ENCODE measurements around the gene MIGA2.
"Not testable (repeated sequence)": the region's sequence is repeated elsewhere in the genome, so short reads cannot be mapped to it uniquely, and the experiment has no call there.

Gene MIGA2

GRCh38 chr9:128999581-129000206 is 36.7 kb upstream of the MIGA2 start:
- DNase-seq = no peak
- 95% methylated on average over 10 of the region's 13 CpGs for WGBS (ENCODE audit: insufficient coverage)
- Histone ChIP-seq H3K4me1 (ENCODE audit: control extremely low read depth in 1 of 4, control insufficient read depth in 4 of 4, insufficient read depth in 4 of 4, low read length in 3 of 4) (no peaks in the 10 kb centered on the region), H3K4me3 (ENCODE audit: control insufficient read depth in 1 of 7, extremely low read depth in 1 of 7, insufficient read depth in 4 of 7, low read depth in 2 of 7, low read length in 6 of 7) (no peak overlapping the region), H3K27ac (ENCODE audit: insufficient read depth in 1 of 2, low read depth in 1 of 2, low read length in 2 of 2, poor library complexity in 1 of 2, severe bottlenecking in 2 of 2) (no peak overlapping the region), H3K27me3 (replicated peaks in 2 of 5; ENCODE audit: control insufficient read depth in 4 of 5, insufficient read depth in 5 of 5, low read length in 4 of 5) (no peaks in the 10 kb centered on the region), H3K36me3 (ENCODE audit: control insufficient read depth in 4 of 4, insufficient read depth in 4 of 4, low read length in 3 of 4) (peaks cover 43 to 84% (median 66%) of the 10 kb centered on the region in 4 experiments), H3K9me3 (ENCODE audit: control extremely low read depth in 1 of 5, control insufficient read depth in 4 of 5, insufficient read depth in 2 of 5, low read depth in 1 of 5, low read length in 4 of 5) (no peaks in the 10 kb centered on the region)
- POLR2A ChIA-PET = interaction anchor here (0.6 kb wide), 1 partner anchor 138 kb away, joined by 4 read pairs; no protein-coding TSS in a partner anchor
- CTCF ChIA-PET = interaction anchor here (0.7 kb wide), 1 partner anchor 32 kb away, joined by 3 read pairs; no protein-coding TSS in a partner anchor

GRCh38 chr9:129001504-129002325 is 34.7 kb upstream of the MIGA2 start:
- WGBS (ENCODE audit: insufficient coverage) = 94% methylated on average over 8 of the region's 10 CpGs
- H3K27me3 ChIP-seq (replicated peaks in 2 of 5; ENCODE audit: control insufficient read depth in 4 of 5, insufficient read depth in 5 of 5, low read length in 4 of 5) = no peaks in the 10 kb centered on the region
- H3K4me3 ChIP-seq (ENCODE audit: control insufficient read depth in 1 of 7, extremely low read depth in 1 of 7, insufficient read depth in 4 of 7, low read depth in 2 of 7, low read length in 6 of 7) = no peak overlapping the region
- POLR2A ChIA-PET = no interaction called here
- CTCF ChIA-PET = interaction anchor here (1.0 to 1.2 kb wide), 2 partner anchors 11 to 12 kb away, joined by 4 read pairs; no protein-coding TSS in a partner anchor
- H3K27ac ChIP-seq (ENCODE audit: insufficient read depth in 1 of 2, low read depth in 1 of 2, low read length in 2 of 2, poor library complexity in 1 of 2, severe bottlenecking in 2 of 2) = no peak overlapping the region
- H3K9me3 ChIP-seq (ENCODE audit: control extremely low read depth in 1 of 5, control insufficient read depth in 4 of 5, insufficient read depth in 2 of 5, low read depth in 1 of 5, low read length in 4 of 5) = no peaks in the 10 kb centered on the region
- peaks cover 38 to 84% (median 67%) of the 10 kb centered on the region in 4 experiments for H3K36me3 ChIP-seq (ENCODE audit: control insufficient read depth in 4 of 4, insufficient read depth in 4 of 4, low read length in 3 of 4)
- no peaks in the 10 kb centered on the region for H3K4me1 ChIP-seq (ENCODE audit: control extremely low read depth in 1 of 4, control insufficient read depth in 4 of 4, insufficient read depth in 4 of 4, low read length in 3 of 4)
- no peak for DNase-seq

GRCh38 chr9:129002992-129003391 is 33.4 kb upstream of the MIGA2 start:
- peaks cover 32 to 85% (median 68%) of the 10 kb centered on the region in 4 experiments for H3K36me3 ChIP-seq (ENCODE audit: control insufficient read depth in 4 of 4, insufficient read depth in 4 of 4, low read length in 3 of 4)
- ChIA-PET CTCF (interaction anchor here (1.2 to 5.8 kb wide), 3 partner anchors 7 to 10 kb away, joined by 4 to 30 read pairs (median 4); no protein-coding TSS in a partner anchor), POLR2A (no interaction called here)
- H3K27me3 ChIP-seq (replicated peaks in 2 of 5; ENCODE audit: control insufficient read depth in 4 of 5, insufficient read depth in 5 of 5, low read length in 4 of 5) = no peaks in the 10 kb centered on the region
- no peak overlapping the region for H3K27ac ChIP-seq (ENCODE audit: insufficient read depth in 1 of 2, low read depth in 1 of 2, low read length in 2 of 2, poor library complexity in 1 of 2, severe bottlenecking in 2 of 2)
- WGBS (ENCODE audit: insufficient coverage) = 99% methylated on average over 9 of the region's 9 CpGs
- H3K4me3 ChIP-seq (ENCODE audit: control insufficient read depth in 1 of 7, extremely low read depth in 1 of 7, insufficient read depth in 4 of 7, low read depth in 2 of 7, low read length in 6 of 7) = no peak overlapping the region
- H3K9me3 ChIP-seq (ENCODE audit: control extremely low read depth in 1 of 5, control insufficient read depth in 4 of 5, insufficient read depth in 2 of 5, low read depth in 1 of 5, low read length in 4 of 5) = no peaks in the 10 kb centered on the region
- H3K4me1 ChIP-seq (ENCODE audit: control extremely low read depth in 1 of 4, control insufficient read depth in 4 of 4, insufficient read depth in 4 of 4, low read length in 3 of 4) = no peaks in the 10 kb centered on the region
- DNase-seq = no peak

GRCh38 chr9:129004173-129004572 is 32.3 kb upstream of the MIGA2 start:
- H3K36me3 ChIP-seq (ENCODE audit: control insufficient read depth in 4 of 4, insufficient read depth in 4 of 4, low read length in 3 of 4) = peaks cover 24 to 87% (median 67%) of the 10 kb centered on the region in 4 experiments
- CTCF ChIA-PET = interaction anchor here (0.7 to 5.8 kb wide), 4 partner anchors 8 to 66 kb away, joined by 3 to 30 read pairs (median 4); no protein-coding TSS in a partner anchor
- not testable (repeated sequence) for DNase-seq; H3K4me1 ChIP-seq (ENCODE audit: control extremely low read depth in 1 of 4, control insufficient read depth in 4 of 4, insufficient read depth in 4 of 4, low read length in 3 of 4); H3K4me3 ChIP-seq (ENCODE audit: control insufficient read depth in 1 of 7, extremely low read depth in 1 of 7, insufficient read depth in 4 of 7, low read depth in 2 of 7, low read length in 6 of 7); H3K27ac ChIP-seq (ENCODE audit: insufficient read depth in 1 of 2, low read depth in 1 of 2, low read length in 2 of 2, poor library complexity in 1 of 2, severe bottlenecking in 2 of 2); H3K9me3 ChIP-seq (ENCODE audit: control extremely low read depth in 1 of 5, control insufficient read depth in 4 of 5, insufficient read depth in 2 of 5, low read depth in 1 of 5, low read length in 4 of 5); H3K27me3 ChIP-seq (replicated peaks in 2 of 5; ENCODE audit: control insufficient read depth in 4 of 5, insufficient read depth in 5 of 5, low read length in 4 of 5)
- POLR2A ChIA-PET = interaction anchor here (0.7 kb wide), 1 partner anchor 728 kb away, joined by 6 read pairs; the partner anchor contains the start of genes GOLGA2 and SWI5
- no CpG with 5 or more reads among the region's 6 CpGs for WGBS (ENCODE audit: insufficient coverage)

- Histone ChIP-seq H3K36me3 (ENCODE audit: control insufficient read depth in 4 of 4, insufficient read depth in 4 of 4, low read length in 3 of 4) (peaks cover 15 to 83% (median 58%) of the 10 kb centered on the region in 4 experiments), H3K27me3 (replicated peaks in 2 of 5; ENCODE audit: control insufficient read depth in 4 of 5, insufficient read depth in 5 of 5, low read length in 4 of 5) (no peaks in the 10 kb centered on the region), H3K9me3 (ENCODE audit: control extremely low read depth in 1 of 5, control insufficient read depth in 4 of 5, insufficient read depth in 2 of 5, low read depth in 1 of 5, low read length in 4 of 5) (no peaks in the 10 kb centered on the region), H3K27ac (ENCODE audit: insufficient read depth in 1 of 2, low read depth in 1 of 2, low read length in 2 of 2, poor library complexity in 1 of 2, severe bottlenecking in 2 of 2) (no peak overlapping the region), H3K4me3 (ENCODE audit: control insufficient read depth in 1 of 7, extremely low read depth in 1 of 7, insufficient read depth in 4 of 7, low read depth in 2 of 7, low read length in 6 of 7) (no peak overlapping the region), H3K4me1 (ENCODE audit: control extremely low read depth in 1 of 4, control insufficient read depth in 4 of 4, insufficient read depth in 4 of 4, low read length in 3 of 4) (no peaks in the 10 kb centered on the region)
- DNase-seq = no peak
- POLR2A ChIA-PET = no interaction called here
- CTCF ChIA-PET = interaction anchor here (0.6 to 5.8 kb wide), 14 partner anchors 8 to 507 kb away, joined by 3 to 30 read pairs (median 4); no protein-coding TSS in a partner anchor
- WGBS (ENCODE audit: insufficient coverage) = 98% methylated on average over 6 of the region's 10 CpGs
These were observed 31.0 kb upstream of the MIGA2 start for GRCh38 chr9:129005336-129005997.

- Histone ChIP-seq H3K27ac (ENCODE audit: insufficient read depth in 1 of 2, low read depth in 1 of 2, low read length in 2 of 2, poor library complexity in 1 of 2, severe bottlenecking in 2 of 2) (no peak overlapping the region), H3K4me3 (ENCODE audit: control insufficient read depth in 1 of 7, extremely low read depth in 1 of 7, insufficient read depth in 4 of 7, low read depth in 2 of 7, low read length in 6 of 7) (no peak overlapping the region), H3K9me3 (ENCODE audit: control extremely low read depth in 1 of 5, control insufficient read depth in 4 of 5, insufficient read depth in 2 of 5, low read depth in 1 of 5, low read length in 4 of 5) (no peaks in the 10 kb centered on the region), H3K4me1 (ENCODE audit: control extremely low read depth in 1 of 4, control insufficient read depth in 4 of 4, insufficient read depth in 4 of 4, low read length in 3 of 4) (no peaks in the 10 kb centered on the region), H3K27me3 (replicated peaks in 2 of 5; ENCODE audit: control insufficient read depth in 4 of 5, insufficient read depth in 5 of 5, low read length in 4 of 5) (no peaks in the 10 kb centered on the region), H3K36me3 (ENCODE audit: control insufficient read depth in 4 of 4, insufficient read depth in 4 of 4, low read length in 3 of 4) (peaks cover 15 to 85% (median 57%) of the 10 kb centered on the region in 4 experiments)
- ChIA-PET POLR2A (no interaction called here), CTCF (interaction anchor here (0.6 to 5.8 kb wide), 12 partner anchors 10 to 412 kb away, joined by 3 to 30 read pairs (median 4); no protein-coding TSS in a partner anchor)
- peak; percentile 58 to 76 (median 66) for DNase-seq
- WGBS (ENCODE audit: insufficient coverage) = 77% methylated on average over 4 of the region's 21 CpGs
These were observed 29.9 kb upstream of the MIGA2 start for GRCh38 chr9:129006328-129007034.

Data from common myeloid progenitor, CD34-positive (primary cell).